GF-D8 (cell line): Measurements from ENCODE around the gene WNK2.

Source experiments
- DNase-seq: peaks from one replicate; lab custom pipeline; 2025; lab: John Stamatoyannopoulos, UW

The WNK2 gene

GRCh38 chr9:93185266-93186214 lies 1.6 kb downstream of the WNK2 start:
- DNase-seq = no peak

GRCh38 chr9:93186215-93186945 lies 2.4 kb downstream of the WNK2 start:
- DNase-seq = no peak

GRCh38 chr9:93187047-93187446 lies 3.1 kb downstream of the WNK2 start:
- DNase-seq = no peak

- no peak for DNase-seq
These were observed 3.6 kb downstream of the WNK2 start for GRCh38 chr9:93187574-93187973.

- no peak for DNase-seq
These were observed 4.8 kb downstream of the WNK2 start for GRCh38 chr9:93188426-93189368.

- DNase-seq = no peak
These were observed 5.6 kb downstream of the WNK2 start for GRCh38 chr9:93189369-93190132.

GRCh38 chr9:93190133-93190525 lies 6.2 kb downstream of the WNK2 start:
- no peak for DNase-seq

GRCh38 chr9:93190656-93191353 lies 6.9 kb downstream of the WNK2 start:
- DNase-seq = no peak

GRCh38 chr9:93191354-93191660 lies 7.4 kb downstream of the WNK2 start:
- DNase-seq = no peak

GRCh38 chr9:93192721-93193387 lies 8.9 kb downstream of the WNK2 start:
- no peak for DNase-seq

- DNase-seq = no peak
These were observed 9.7 kb downstream of the WNK2 start for GRCh38 chr9:93193388-93194220.

GRCh38 chr9:93194221-93194625 lies 10.3 kb downstream of the WNK2 start:
- no peak for DNase-seq

- no peak for DNase-seq
These were observed 10.7 kb downstream of the WNK2 start for GRCh38 chr9:93194641-93195040.

GRCh38 chr9:93196096-93197055 lies 12.4 kb downstream of the WNK2 start:
- no peak for DNase-seq

GRCh38 chr9:93197670-93198069 lies 13.7 kb downstream of the WNK2 start:
- no peak for DNase-seq

GRCh38 chr9:93198117-93198837 lies 14.3 kb downstream of the WNK2 start:
- DNase-seq = no peak

- DNase-seq = no peak
These were observed 15.1 kb downstream of the WNK2 start for GRCh38 chr9:93198838-93199625.
